PC-9 (cell line): Measurements from ENCODE around the gene PSMC3IP. TPM values are rescaled to one million over a fixed set of nuclear protein-coding genes. Genes with fewer than 3 reads are reported as not detected.
A peak's percentile ranks its signal among the peaks of the same experiment; 100 is the strongest.
"Not testable (repeated sequence)": the region's sequence is repeated elsewhere in the genome, so short reads cannot be mapped to it uniquely, and the experiment has no call there.

Source experiments
- BruUV-seq: library from RNA; stranded (reverse); fragments of 400-500 nt; replicated peaks from 2 replicates; lab custom pipeline; 2021; lab: Mats Ljungman, UMichigan
- CTCF ChIA-PET: fragments of 300-600 bp; sonication (Branson Sonifier 250); formaldehyde crosslinking; loops from one replicate; lab custom pipeline; 2022; ENCODE audit warnings: antibody characterized with exemption; lab: Charles Lee
- POLR2A ChIA-PET: fragments of 300-600 bp; sonication (Branson Sonifier 250); formaldehyde crosslinking; loops from one replicate; lab custom pipeline; 2022; ENCODE audit warnings: antibody characterized with exemption; ENCODE audit not compliant: unreplicated experiment; lab: Charles Lee
- DNase-seq, 2 experiments: peaks; one replicate each; pipeline versions ENCODE4 v3.0.0 to v3.0.0-alpha.2; 2015 to 2022; ENCODE audit warnings: mixed read lengths in 1 of 2
- H2AFZ ChIP-seq: fragments of 200-600 bp; sonication (generic); 2 replicates; pipeline ENCODE4 v1.8.1; 2017; ENCODE audit warnings: antibody characterized with exemption
- H3F3A ChIP-seq: fragments of 200-600 bp; sonication (generic); 2 replicates; pipeline ENCODE4 v1.8.1; 2017; ENCODE audit warnings: antibody characterized with exemption, mild to moderate bottlenecking, low read depth; ENCODE audit not compliant: insufficient read depth
- H3K27ac ChIP-seq: fragments of 200-600 bp; sonication (generic); 2 replicates; pipeline ENCODE4 v1.6.1; 2016; ENCODE audit warnings: mixed run types
- H3K27me3 ChIP-seq: fragments of 200-600 bp; sonication (generic); 2 replicates; pipeline ENCODE4 v1.6.1; 2016; ENCODE audit warnings: low read depth, mixed run types; ENCODE audit not compliant: insufficient read depth
- H3K36me3 ChIP-seq: fragments of 200-600 bp; sonication (generic); 2 replicates; pipeline ENCODE4 v1.6.1; 2016; ENCODE audit warnings: low read depth, mixed run types
- H3K4me1 ChIP-seq: fragments of 200-600 bp; sonication (generic); replicated peaks from 2 replicates; pipeline ENCODE4 v1.6.1; 2016; ENCODE audit warnings: mixed run types; ENCODE audit not compliant: insufficient read depth
- H3K4me2 ChIP-seq: fragments of 200-600 bp; sonication (generic); 2 replicates; pipeline ENCODE4 v1.6.1; 2017; ENCODE audit warnings: mixed run types
- H3K4me3 ChIP-seq: fragments of 200-600 bp; sonication (generic); 2 replicates; pipeline ENCODE4 v1.6.1; 2016; ENCODE audit warnings: mixed run types
- H3K79me2 ChIP-seq: fragments of 200-600 bp; sonication (generic); 2 replicates; pipeline ENCODE4 v1.6.1; 2017; ENCODE audit warnings: low read depth, mixed run types
- H3K9me2 ChIP-seq: fragments of 200-600 bp; sonication (generic); 2 replicates; pipeline ENCODE4 v1.8.1; 2017; ENCODE audit warnings: mild to moderate bottlenecking; ENCODE audit not compliant: insufficient read depth
- H3K9me3 ChIP-seq: fragments of 200-600 bp; sonication (generic); 2 replicates; pipeline ENCODE4 v1.8.1; 2016; ENCODE audit warnings: low read depth; ENCODE audit not compliant: insufficient read depth
- H4K20me1 ChIP-seq: fragments of 200-600 bp; sonication (generic); 2 replicates; pipeline ENCODE4 v1.8.1; 2017; ENCODE audit not compliant: insufficient read depth
- CTCF ChIP-seq: fragments of 200-600 bp; sonication (generic); conservative IDR thresholded peaks from 2 replicates; pipeline ENCODE4 v1.6.1; 2017; ENCODE audit warnings: mixed run types, antibody characterized with exemption, mild to moderate bottlenecking, moderate library complexity
- EZH2 ChIP-seq: fragments of 200-600 bp; sonication (generic); IDR thresholded peaks from 2 replicates; pipeline ENCODE4 v1.8.0; 2017; ENCODE audit warnings: antibody characterized with exemption, low read depth
- intact Hi-C: fragments of 100-400 bp; cut with micrococcal nuclease; formaldehyde crosslinking; loops from one replicate; pipeline ENCODE4 v1.10.0; 2022; ENCODE audit not compliant: unreplicated experiment
- total RNA-seq: library from RNA; stranded (reverse); gene quantifications from 2 replicates; pipeline ENCODE4 v1.2.3, GENCODE V29; 2021

The PSMC3IP gene
- total RNA-seq, 1 experiment from 2014 or later, result 13.4 TPM

DNA sequence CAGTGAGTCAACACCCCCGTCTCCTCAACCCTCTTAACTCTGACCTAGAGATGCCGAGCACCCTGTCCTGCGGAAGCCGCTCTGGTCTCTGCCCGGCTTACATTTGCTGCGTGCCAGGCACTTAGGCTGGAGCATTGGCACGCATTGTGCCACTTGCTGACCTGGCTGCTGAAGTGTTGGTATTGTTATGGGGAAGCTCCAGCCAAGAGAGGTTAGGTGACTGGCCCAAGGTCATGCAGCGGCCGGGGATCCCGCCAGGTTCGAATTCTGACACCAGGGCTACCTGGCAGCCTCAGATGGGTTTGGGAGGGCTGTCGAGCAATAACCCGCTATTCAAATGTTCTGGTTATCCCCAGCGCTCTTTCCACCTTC is 29.8 kb downstream of the PSMC3IP start:
- Histone ChIP-seq H3K27me3 (no peaks in the 10 kb centered on the region), H3K4me2 (no peak overlapping the region), H3K9me3 (no peaks in the 10 kb centered on the region), H3F3A (peaks cover 20% of the 10 kb centered on the region; the same call in 1 of the 2 replicates), H3K4me1 (no peaks in the 10 kb centered on the region), H3K4me3 (no peak overlapping the region), H3K36me3 (no peaks in the 10 kb centered on the region), H2AFZ (no peak overlapping the region), H4K20me1 (no peaks in the 10 kb centered on the region), H3K27ac (no peak overlapping the region), H3K79me2 (no peaks in the 10 kb centered on the region), H3K9me2 (no peaks in the 10 kb centered on the region)
- TF ChIP-seq CTCF, result no peak
- TF ChIP-seq EZH2, result no peak
- POLR2A ChIA-PET, result interaction anchor here (0.6 to 0.7 kb wide), 2 partner anchors 101 to 157 kb away, joined by 3 read pairs; no protein-coding TSS in a partner anchor
- no peak for DNase-seq
- BruUV-seq, result no TSS peak
- CTCF ChIA-PET, result interaction anchor here (0.7 to 1.6 kb wide), 2 partner anchors 16 to 137 kb away, joined by 3 to 4 read pairs; no protein-coding TSS in a partner anchor
- intact Hi-C loops, result no loop called here

DNA sequence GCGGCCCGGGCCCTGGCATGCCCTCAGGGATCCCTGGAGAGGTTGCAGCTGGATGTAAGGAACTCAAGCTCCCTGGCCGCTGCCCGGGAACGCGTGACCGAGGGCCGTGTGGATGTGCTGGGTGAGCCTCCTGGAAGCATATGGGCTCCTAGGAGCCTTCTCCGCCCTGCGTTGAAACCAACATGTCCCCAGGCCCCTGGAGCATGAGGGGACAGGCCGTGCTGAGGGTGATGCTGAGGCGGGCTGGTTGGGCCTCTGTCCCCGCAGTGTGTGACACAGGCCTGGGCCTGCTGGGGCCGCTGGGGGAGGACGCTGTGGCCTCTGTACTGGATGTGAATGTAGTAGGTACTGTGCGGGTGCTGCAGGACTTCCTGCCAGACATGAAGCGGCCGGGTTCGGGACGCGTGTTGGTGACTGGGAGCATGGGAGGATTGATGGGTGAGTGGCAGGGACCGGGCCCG is 30.5 kb downstream of the PSMC3IP start:
- H3K9me3 ChIP-seq, result no peaks in the 10 kb centered on the region
- intact Hi-C loops, result no loop called here
- H3K79me2 ChIP-seq, result no peaks in the 10 kb centered on the region
- no peak overlapping the region for H2AFZ ChIP-seq
- CTCF ChIA-PET, result no interaction called here
- no peak overlapping the region for H3K4me3 ChIP-seq
- POLR2A ChIA-PET, result interaction anchor here (0.7 kb wide), 1 partner anchor 431 kb away, joined by 3 read pairs; no protein-coding TSS in a partner anchor
- no peak for TF ChIP-seq EZH2
- no peak for TF ChIP-seq CTCF
- no peak overlapping the region for H3K27ac ChIP-seq
- H3K9me2 ChIP-seq, result no peaks in the 10 kb centered on the region
- H4K20me1 ChIP-seq, result no peaks in the 10 kb centered on the region
- H3K4me1 ChIP-seq, result peaks cover 2% of the 10 kb centered on the region
- no TSS peak for BruUV-seq
- no peaks in the 10 kb centered on the region for H3K36me3 ChIP-seq
- DNase-seq, result no peak
- no peak overlapping the region for H3K4me2 ChIP-seq
- no peaks in the 10 kb centered on the region for H3K27me3 ChIP-seq
- peaks cover 19% of the 10 kb centered on the region; the same call in 1 of the 2 replicates for H3F3A ChIP-seq

DNA sequence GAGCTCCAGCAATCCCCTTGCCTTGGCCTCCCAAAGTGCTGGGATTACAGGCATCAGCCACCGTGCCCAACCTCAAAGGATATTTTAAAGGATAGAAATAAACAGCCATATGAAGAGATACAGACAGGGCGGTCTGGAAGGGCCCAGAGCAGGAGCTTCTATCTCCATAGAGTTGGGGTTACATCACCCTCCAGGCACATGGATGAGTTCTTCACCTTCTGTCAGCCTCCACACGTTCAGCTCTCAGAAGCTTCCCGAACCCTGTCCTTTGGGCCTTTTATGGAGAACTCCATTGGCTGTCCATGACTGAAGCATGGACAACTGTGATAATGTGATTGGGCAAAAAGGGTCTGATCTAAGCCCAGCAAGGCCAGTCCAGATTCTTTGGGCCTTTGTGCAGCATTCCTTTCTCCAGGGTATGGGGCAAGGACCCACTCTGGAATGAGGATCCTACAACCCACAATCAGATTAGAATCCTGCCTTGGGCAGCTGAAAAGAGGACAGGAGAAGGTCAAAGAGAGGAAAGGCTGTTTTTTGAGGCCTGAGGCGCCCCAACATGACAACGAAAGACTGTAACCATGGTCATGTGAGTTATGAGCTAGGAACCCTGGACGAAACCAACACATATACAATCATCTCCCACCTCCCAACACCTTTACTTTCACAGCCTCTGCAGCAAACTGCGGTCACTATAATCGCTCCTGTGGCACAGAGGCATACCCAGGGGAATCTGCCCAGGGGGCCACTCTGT is 31.6 kb downstream of the PSMC3IP start:
- H3K4me2 ChIP-seq, H3K27ac ChIP-seq, H2AFZ ChIP-seq, H3K9me2 ChIP-seq, BruUV-seq, H3K27me3 ChIP-seq, H3K9me3 ChIP-seq, intact Hi-C loops, POLR2A ChIA-PET, CTCF ChIA-PET, H4K20me1 ChIP-seq, H3K79me2 ChIP-seq, H3K36me3 ChIP-seq, H3K4me3 ChIP-seq: not testable (repeated sequence)
- peaks cover 16% of the 10 kb centered on the region for H3F3A ChIP-seq
- peak in 1 of 2 experiments; percentile 43 for DNase-seq
- peaks cover 13% of the 10 kb centered on the region for H3K4me1 ChIP-seq
